SK-N-MC (cell line): Measurements from ENCODE around the gene GRM5.
"Not testable (repeated sequence)": the region's sequence is repeated elsewhere in the genome, so short reads cannot be mapped to it uniquely, and the experiment has no call there.

ENCODE experiments used
- DNase-seq: peaks from one replicate; pipeline ENCODE4 v3.0.0-alpha.2; 2011; ENCODE audit warnings: low read depth, low spot score
- H3K27ac ChIP-seq: fragments of 200-600 bp; sonication (generic); 2 replicates; pipeline ENCODE4 v1.5.1; 2016; ENCODE audit warnings: mixed run types
- H3K36me3 ChIP-seq: fragments of 200-600 bp; sonication (generic); 2 replicates; pipeline ENCODE4 v1.6.1; 2017; ENCODE audit warnings: antibody characterized with exemption, low read length, mixed read lengths; ENCODE audit not compliant: insufficient read depth
- H3K4me3 ChIP-seq: fragments of 200-600 bp; sonication (generic); 2 replicates; pipeline ENCODE4 v1.5.1; 2016
- H3K9ac ChIP-seq: fragments of 200-600 bp; sonication (generic); 2 replicates; pipeline ENCODE4 v1.8.0; 2017; ENCODE audit warnings: mixed run types, mixed read lengths; ENCODE audit not compliant: insufficient read length
- H3K9me3 ChIP-seq: fragments of 200-600 bp; sonication (generic); 2 replicates; pipeline ENCODE4 v1.6.1; 2017; ENCODE audit warnings: low read depth, mild to moderate bottlenecking, antibody characterized with exemption, low read length, moderate library complexity, mixed read lengths
- EZH2 ChIP-seq: fragments of 200-600 bp; sonication (generic); IDR thresholded peaks from one replicate; pipeline ENCODE4 v1.6.1; 2017; ENCODE audit warnings: antibody characterized with exemption
- FOXP2 ChIP-seq: optimal IDR thresholded peaks from 2 replicates; pipeline ENCODE3; 2011; ENCODE audit warnings: mild to moderate bottlenecking, moderate library complexity; ENCODE audit not compliant: insufficient read depth; ENCODE audit errors: extremely low read length, control extremely low read depth
- POLR2AphosphoS5 ChIP-seq: IDR thresholded peaks from 2 replicates; pipeline ENCODE4 v1.6.1; 2012; ENCODE audit warnings: mild to moderate bottlenecking, low read depth, low read length, borderline replicate concordance

GRM5 gene

DNA sequence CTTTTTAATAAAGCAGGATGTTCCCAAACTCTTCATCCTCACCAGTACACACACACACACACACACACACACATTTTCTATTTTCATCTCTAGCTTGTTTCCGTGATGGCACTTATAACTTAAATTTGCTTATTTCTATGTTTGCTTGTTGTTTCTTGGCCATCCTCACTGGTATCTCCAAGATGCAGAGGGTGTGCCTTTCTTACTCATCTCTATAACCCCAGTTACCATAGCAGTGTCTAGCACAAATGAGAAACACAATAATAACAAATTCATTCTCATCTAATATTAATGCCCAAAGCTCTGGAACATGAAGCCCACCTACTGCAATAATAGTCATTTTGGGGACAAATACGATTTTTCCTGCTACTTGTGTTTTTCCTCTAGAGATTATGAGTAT is 156.3 kb downstream of the GRM5 start:
- Histone ChIP-seq H3K9me3 (no peaks in the 10 kb centered on the region), H3K27ac (no peak overlapping the region), H3K4me3 (no peak overlapping the region), H3K36me3 (no peaks in the 10 kb centered on the region), H3K9ac (no peak overlapping the region)
- DNase-seq: no peak
- TF ChIP-seq EZH2 (no peak), POLR2AphosphoS5 (no peak), FOXP2 (no peak)

DNA sequence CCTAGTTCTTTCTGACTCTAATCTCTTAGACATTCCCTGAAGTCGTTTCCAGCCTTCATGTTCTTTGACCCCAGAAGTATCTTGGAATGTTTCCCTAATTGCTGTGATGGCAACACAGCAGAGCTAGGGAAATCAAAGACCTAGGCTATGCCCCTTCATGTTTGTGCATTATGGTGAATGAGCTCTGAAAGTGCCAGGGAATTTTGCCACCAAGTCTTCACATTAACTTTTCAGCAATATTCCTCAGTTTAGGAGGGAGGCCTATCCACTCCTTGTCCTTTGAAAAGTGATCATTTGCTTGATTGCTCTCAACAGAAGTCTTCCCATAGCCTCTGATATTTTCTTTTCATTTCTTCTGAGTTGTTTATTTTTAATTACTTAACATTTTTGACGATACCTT is 164.3 kb downstream of the GRM5 start:
- not testable (repeated sequence) for H3K27ac ChIP-seq, DNase-seq, H3K9ac ChIP-seq, H3K9me3 ChIP-seq, H3K36me3 ChIP-seq, H3K4me3 ChIP-seq

DNA sequence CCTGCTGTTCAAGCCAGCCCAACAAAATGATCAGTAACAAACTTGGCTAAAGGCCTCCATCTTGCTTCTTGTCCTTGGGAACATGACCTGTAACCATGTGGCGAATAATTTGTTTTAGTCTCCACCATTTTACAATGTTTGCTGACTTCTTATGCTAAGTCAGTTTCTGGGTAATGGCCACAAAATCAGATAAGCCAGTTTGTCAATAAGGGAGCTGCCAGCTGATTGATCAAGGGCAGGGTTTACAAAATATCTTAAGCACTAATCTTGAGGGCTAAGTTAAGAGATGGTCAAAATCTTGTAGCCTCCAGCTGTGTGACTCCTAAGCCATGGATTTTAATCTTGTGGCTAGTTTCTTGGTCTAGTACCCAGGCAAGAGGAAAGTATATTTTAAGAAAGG is 176.9 kb downstream of the GRM5 start:
- H3K27ac ChIP-seq, DNase-seq, H3K9me3 ChIP-seq, H3K36me3 ChIP-seq, H3K9ac ChIP-seq, H3K4me3 ChIP-seq: not testable (repeated sequence)

DNA sequence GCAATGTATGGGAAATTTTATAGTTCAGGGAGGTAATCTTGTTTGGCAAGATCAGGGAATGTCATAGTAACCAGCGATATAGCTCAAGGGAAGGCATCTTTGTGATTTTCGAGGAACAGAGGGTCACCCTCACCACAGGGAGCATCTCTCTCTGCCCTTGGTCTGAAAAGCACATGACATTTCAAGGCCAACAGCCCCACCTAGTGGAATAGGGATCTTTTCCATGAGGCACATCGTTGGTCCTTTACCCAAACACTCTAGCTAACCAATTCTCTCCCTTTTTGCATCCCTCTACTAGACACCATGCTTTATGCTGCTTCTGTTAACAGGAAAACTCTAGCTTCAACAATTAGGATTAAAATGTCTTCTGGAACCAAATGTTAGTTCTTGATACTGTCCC is 179.0 kb downstream of the GRM5 start:
- H3K9ac ChIP-seq: no peak overlapping the region
- no peaks in the 10 kb centered on the region for H3K36me3 ChIP-seq
- no peak overlapping the region for H3K27ac ChIP-seq
- no peak for TF ChIP-seq POLR2AphosphoS5
- no peak for TF ChIP-seq FOXP2
- no peak for TF ChIP-seq EZH2
- no peaks in the 10 kb centered on the region for H3K9me3 ChIP-seq
- peak; percentile 1 for DNase-seq
- no peak overlapping the region for H3K4me3 ChIP-seq

DNA sequence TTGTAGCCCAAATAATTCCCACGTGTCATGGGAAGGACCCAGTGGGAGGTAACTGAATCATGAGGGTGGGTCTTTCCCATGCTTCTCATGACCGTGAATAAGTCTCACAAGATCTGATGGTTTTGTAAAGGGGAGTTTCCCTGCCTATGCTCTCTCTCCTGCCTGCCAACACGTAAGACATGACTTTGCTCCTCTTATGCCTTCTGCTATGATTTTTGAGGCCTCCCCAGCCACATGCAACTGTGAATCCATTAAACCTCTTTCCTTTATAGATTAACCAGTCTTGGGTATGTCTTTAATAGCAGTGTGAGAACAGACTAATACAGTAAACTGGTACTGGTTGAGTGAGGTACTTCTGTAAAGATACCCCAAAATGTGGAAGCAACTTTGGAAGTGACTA is 183.0 kb downstream of the GRM5 start:
- not testable (repeated sequence) for H3K4me3 ChIP-seq, DNase-seq, H3K36me3 ChIP-seq, H3K27ac ChIP-seq, H3K9ac ChIP-seq, H3K9me3 ChIP-seq

DNA sequence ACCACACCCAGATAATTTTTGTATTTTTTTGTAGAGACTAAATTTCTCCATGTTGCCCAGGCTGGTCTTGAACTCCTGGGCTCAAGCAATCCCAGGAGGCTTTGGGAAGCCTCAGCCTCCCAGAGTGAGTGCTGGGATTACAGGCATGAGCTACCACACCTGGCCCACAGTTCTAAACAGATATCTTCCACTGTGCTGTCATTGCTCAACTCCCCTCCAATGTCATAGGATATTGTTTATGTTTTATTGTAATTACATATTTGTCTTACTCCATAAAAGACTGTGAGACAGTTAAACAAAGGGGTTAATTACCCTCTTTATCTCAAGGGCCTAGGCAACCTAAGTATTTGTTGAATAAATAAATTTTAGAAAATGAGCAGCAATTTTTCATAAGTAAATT is 204.2 kb downstream of the GRM5 start:
- no peaks in the 10 kb centered on the region for H3K9me3 ChIP-seq
- H3K4me3 ChIP-seq: no peak overlapping the region
- H3K9ac ChIP-seq: no peak overlapping the region
- no peak for DNase-seq
- H3K27ac ChIP-seq: no peak overlapping the region
- no peak for TF ChIP-seq POLR2AphosphoS5
- TF ChIP-seq EZH2: no peak
- no peak for TF ChIP-seq FOXP2
- no peaks in the 10 kb centered on the region for H3K36me3 ChIP-seq

DNA sequence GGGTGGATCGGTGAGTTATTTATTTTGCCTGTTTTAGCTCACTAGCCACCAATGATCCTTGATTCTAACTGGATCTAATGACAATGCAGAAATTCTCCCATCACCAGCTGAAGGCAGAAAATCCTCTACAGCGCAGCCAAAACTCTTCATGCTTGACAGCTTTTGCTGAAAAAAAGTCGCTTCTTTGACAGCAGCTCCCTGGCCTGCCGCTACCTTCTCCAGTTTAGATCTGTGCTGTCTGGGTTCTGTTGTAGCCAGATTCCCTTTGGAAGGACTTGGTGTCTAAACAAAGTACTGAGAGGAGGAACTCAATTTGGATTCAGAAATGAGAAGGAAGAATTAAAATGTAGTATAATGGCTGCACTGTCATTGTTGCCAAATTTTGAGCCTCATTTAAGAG is 205.4 kb downstream of the GRM5 start:
- H3K36me3 ChIP-seq, H3K4me3 ChIP-seq, H3K27ac ChIP-seq, H3K9me3 ChIP-seq, DNase-seq, H3K9ac ChIP-seq: not testable (repeated sequence)

DNA sequence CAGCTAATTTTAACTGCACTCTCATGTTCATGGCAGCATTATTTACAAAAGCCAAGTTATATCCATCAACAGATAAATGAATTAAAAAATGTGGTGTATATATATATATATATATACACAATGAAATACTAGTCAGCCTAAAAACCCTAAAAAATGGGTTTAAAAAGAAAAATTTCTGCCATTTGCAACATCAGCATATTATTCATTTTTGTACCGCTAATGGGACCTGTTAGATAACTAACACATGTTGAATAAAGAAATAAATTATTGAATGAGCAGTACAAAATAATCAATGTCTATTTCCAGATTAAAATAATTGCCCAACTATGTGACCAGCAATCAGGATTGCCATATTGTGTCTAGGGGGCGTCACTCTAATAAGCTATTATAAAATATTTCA is 211.8 kb downstream of the GRM5 start:
- H3K4me3 ChIP-seq, H3K9me3 ChIP-seq, H3K27ac ChIP-seq, H3K9ac ChIP-seq, DNase-seq, H3K36me3 ChIP-seq: not testable (repeated sequence)

DNA sequence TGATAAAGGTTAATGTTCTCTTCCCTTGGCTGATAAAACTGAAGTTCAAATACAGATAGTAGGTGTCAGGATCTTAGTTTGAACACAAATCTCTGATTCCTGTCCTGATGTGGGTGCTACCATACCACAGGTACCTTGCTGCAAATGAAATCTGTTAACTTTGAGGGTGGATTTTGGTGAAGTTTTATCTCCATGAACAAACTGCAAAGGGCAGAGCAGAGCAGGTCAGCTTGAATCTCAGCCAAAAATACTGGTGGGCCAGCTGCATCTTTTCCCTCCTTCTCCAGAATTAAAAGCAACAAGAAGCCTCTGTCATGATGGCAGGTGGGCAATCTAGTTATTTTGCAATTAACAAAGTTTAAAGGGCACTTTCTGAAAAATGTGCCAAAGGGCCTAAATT is 214.2 kb downstream of the GRM5 start:
- not testable (repeated sequence) for H3K9me3 ChIP-seq, H3K36me3 ChIP-seq, H3K4me3 ChIP-seq, H3K27ac ChIP-seq, DNase-seq, H3K9ac ChIP-seq

DNA sequence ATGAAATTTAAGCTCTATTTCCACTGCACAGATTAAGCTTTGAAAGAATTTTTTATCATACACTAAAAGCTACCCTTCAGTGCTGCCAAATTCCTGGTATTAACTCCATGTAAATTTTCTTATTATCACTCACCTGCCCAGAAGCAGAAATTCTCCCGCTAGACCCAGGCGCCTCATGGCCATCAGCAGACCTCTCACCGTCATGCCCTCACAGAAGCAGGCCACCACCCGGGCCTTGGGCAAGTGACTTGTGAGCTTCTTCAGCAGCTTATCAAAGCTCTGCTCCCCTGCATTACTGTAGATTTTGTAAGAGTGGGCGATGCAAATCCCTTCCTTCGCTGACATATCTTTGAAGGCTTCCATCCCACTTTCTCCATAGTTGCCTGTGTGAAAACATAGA is 216.0 kb downstream of the GRM5 start:
- H3K4me3 ChIP-seq, H3K9ac ChIP-seq, H3K27ac ChIP-seq, H3K9me3 ChIP-seq, DNase-seq, H3K36me3 ChIP-seq: not testable (repeated sequence)

DNA sequence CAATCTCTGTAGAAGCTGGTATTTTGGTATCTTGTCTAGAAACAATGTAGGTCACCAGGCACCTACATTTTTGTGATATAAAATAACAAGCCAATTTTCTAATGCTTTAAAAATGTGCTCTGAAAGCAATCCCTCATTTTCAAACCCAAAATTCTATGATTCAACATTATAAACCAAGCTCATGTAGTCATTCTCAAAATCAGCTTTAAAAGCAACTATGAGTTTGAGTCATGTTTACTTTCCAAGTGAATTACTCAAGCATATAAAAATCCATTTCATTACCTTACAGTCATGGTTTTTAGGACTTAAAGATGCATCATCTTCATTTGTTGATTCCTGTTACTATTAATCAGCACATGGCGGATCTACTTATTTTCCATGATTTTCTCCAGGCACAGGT is 216.4 kb downstream of the GRM5 start:
- H3K36me3 ChIP-seq: no peaks in the 10 kb centered on the region
- H3K27ac ChIP-seq: no peak overlapping the region
- H3K9me3 ChIP-seq: no peaks in the 10 kb centered on the region
- H3K9ac ChIP-seq: no peak overlapping the region
- TF ChIP-seq EZH2: no peak
- TF ChIP-seq FOXP2: no peak
- TF ChIP-seq POLR2AphosphoS5: no peak
- no peak overlapping the region for H3K4me3 ChIP-seq
- DNase-seq: no peak

DNA sequence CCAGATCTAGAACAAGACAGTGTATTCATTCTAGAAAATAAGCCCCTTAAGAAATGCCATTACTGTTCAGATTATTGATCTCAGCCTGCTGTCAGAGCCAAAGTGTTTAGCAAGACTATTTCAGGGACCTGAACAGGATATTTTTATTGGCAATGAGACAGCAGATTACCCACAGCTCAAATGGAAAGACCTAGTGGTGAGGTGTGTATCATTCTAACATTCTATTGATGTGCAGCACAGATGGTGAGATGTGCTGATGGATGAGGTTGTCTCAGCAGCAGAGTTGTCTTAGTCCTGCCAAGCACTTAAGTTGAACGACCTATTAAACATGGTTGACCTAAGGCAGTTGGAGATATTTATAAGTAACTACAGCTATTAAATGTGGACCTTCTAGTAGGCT is 219.5 kb downstream of the GRM5 start:
- not testable (repeated sequence) for H3K27ac ChIP-seq, H3K4me3 ChIP-seq, H3K9ac ChIP-seq, H3K36me3 ChIP-seq, H3K9me3 ChIP-seq, DNase-seq

DNA sequence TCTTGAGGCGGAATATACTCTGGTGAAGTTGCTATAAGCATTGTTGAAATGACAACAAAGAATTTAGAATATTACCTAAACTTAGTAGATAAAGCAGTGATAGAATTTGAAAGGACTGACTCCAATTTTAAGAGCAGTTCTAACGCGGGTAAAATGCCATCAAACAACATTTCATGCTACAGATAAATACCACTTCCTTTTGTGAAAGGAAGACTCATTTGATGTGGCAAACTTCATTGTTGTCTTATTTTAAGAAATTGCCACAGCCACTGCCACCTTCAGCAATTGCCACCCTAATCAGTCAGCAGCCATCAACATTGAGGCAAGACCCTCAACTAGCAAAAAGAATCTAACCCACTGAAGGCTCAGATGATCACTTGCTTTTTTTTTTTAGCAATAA is 220.8 kb downstream of the GRM5 start:
- H3K27ac ChIP-seq, H3K9me3 ChIP-seq, H3K36me3 ChIP-seq, H3K9ac ChIP-seq, H3K4me3 ChIP-seq, DNase-seq: not testable (repeated sequence)

DNA sequence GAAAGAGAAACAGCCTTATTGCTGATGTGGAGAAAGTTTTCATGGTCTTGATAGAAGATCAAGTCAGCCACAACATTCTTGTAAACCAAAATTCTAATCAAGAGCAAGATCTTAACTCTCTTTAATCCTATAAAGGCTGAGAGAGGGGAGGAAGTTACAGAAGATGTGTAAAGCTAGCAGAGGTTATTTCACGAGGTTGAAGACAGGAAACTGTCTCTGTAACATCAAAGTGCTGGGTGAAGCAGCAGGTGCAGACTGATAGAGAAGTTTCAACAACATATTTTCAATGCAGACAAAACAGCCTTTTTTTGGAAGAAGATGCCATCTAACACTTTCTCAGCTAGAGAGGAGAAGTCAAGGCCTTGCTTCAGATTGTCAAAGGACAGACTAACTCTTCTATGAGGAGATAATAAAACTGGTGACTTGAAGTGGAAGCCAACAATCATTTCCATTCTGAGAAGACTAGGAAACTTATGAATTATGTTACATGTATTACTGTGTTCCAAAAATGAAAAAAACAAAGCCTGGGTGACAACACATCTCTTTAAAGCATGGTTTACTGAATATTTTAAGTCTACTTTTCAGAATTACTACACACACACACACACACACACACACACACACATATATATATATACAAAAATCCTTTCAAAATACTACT is 221.9 kb downstream of the GRM5 start:
- not testable (repeated sequence) for DNase-seq, H3K4me3 ChIP-seq, H3K36me3 ChIP-seq, H3K9ac ChIP-seq, H3K9me3 ChIP-seq, H3K27ac ChIP-seq
